Measurements from ENCODE around the gene TRAK2. TPM values are rescaled to one million over a fixed set of nuclear protein-coding genes. Genes with fewer than 3 reads are reported as not detected.
"Not testable (repeated sequence)": the region's sequence is repeated elsewhere in the genome, so short reads cannot be mapped to it uniquely, and the experiment has no call there.

The TRAK2 gene
- total RNA-seq, 1 donor from 2014 or later: 11.2 TPM

- no peak for DNase-seq (ENCODE audit: low read depth)
Measured at GRCh38 chr2:201441409-201441808, 9.8 kb downstream of the TRAK2 start.

DNA sequence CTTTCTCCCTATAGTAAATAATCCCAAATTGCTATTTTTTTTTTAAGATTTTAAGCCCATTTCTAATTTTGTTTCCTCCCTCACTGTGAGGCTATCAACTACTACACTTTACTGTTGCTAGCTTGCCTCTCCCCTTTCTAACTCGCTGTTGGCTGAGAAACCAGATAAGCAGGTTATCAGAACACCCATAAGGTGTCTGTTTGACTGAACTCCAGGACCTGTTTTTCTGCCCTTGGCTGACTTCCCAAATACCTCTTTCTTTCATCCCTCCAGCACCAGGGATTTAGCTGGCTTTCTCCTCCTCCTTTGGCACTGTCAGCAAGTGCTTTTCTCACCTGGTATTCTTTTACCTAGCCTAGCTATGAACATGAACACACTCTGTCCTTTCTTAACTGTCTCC is 11.1 kb downstream of the TRAK2 start:
- no peak for DNase-seq (ENCODE audit: low read depth)
- no peak for TF ChIP-seq CTCF (conservative IDR thresholded peaks at IDR 0.05; ENCODE audit: low read depth, low read length)

More at GRCh38 chr2:201441409-201441808, 9.8 kb downstream of the TRAK2 start:
- no peak for TF ChIP-seq CTCF (conservative IDR thresholded peaks at IDR 0.05; ENCODE audit: low read depth, low read length)
- no peak overlapping the region for H3K4me3 ChIP-seq (ENCODE audit: low read depth, low read length)

GRCh38 chr2:201439336-201439922 is 11.8 kb downstream of the TRAK2 start:
- H3K4me3 ChIP-seq (ENCODE audit: low read depth, low read length); DNase-seq (ENCODE audit: low read depth): not testable (repeated sequence)

More for the DNA sequence above, 11.1 kb downstream of the TRAK2 start:
- H3K4me3 ChIP-seq (ENCODE audit: low read depth, low read length): no peak overlapping the region

GRCh38 chr2:201436141-201436540 is 15.1 kb downstream of the TRAK2 start:
- no peak for TF ChIP-seq CTCF (conservative IDR thresholded peaks at IDR 0.05; ENCODE audit: low read depth, low read length)
- H3K4me3 ChIP-seq (ENCODE audit: low read depth, low read length): no peak overlapping the region
- no peak for DNase-seq (ENCODE audit: low read depth)

DNA sequence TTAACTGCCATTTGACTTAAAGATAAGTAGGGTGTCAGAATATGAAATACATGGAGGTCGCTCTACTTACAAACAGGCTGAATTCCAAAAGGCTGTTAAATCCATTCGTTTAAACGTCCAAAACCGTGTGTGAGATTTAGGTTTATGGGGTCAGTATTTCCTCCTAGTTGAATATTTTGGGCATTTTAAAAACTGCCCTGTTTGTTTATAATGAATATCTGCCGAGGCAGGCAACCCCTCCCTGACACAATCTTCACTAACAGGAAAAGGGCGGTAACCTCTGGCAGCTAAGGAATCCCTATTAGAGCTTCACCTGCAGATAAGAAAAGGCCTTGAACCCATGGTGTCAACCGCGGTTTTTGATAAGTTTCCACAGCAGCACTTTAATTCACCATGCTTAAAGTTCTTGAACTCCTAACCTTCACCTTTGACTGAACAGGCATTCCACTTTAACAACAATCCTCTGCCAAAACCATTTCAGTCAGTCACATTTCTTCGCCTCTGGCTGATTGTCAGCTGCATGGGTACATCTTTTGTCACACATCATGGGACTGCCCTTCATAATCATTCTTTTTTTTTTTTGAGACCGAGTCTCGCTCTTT is 17.8 kb downstream of the TRAK2 start:
- DNase-seq (ENCODE audit: low read depth): no peak
- TF ChIP-seq CTCF (conservative IDR thresholded peaks at IDR 0.05; ENCODE audit: low read depth, low read length): no peak
- no peak overlapping the region for H3K4me3 ChIP-seq (ENCODE audit: low read depth, low read length)

GRCh38 chr2:201432621-201433393 is 18.5 kb downstream of the TRAK2 start:
- H3K4me3 ChIP-seq (ENCODE audit: low read depth, low read length): no peak overlapping the region
- DNase-seq (ENCODE audit: low read depth): no peak

More at GRCh38 chr2:201432621-201433393, 18.5 kb downstream of the TRAK2 start:
- TF ChIP-seq CTCF (conservative IDR thresholded peaks at IDR 0.05; ENCODE audit: low read depth, low read length): no peak

All from epithelial cell of proximal tubule (primary cell).